DMS153 treated with DMSO at 0.1 percent for 48 hours (cell line): Measurements from ENCODE around the gene IPO7.

Experiments
- DNase-seq: peaks from one replicate; lab custom pipeline; 2025; ENCODE audit not compliant: unreplicated experiment; lab: John Stamatoyannopoulos, UW

Gene IPO7

DNA sequence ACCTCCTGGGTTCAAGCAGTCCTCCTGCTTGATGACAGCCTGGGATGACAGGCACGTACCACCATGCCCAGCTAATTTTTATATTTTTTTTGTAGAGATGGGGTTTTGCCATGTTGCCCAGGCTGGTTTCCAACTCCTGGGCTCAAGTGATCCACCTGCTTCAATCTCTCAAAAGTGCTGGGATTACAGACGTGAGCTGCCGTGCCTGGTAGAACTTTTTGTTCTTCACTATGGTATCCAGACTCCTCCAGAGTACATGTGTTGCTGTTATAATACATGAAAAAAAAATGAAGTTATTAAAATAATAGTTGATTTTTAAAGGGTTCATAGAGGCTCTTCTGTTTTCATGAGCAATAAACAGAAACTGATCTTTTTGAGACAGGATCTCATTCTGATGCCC, 105.9 kb downstream of the IPO7 start:
- DNase-seq = no peak

DNA sequence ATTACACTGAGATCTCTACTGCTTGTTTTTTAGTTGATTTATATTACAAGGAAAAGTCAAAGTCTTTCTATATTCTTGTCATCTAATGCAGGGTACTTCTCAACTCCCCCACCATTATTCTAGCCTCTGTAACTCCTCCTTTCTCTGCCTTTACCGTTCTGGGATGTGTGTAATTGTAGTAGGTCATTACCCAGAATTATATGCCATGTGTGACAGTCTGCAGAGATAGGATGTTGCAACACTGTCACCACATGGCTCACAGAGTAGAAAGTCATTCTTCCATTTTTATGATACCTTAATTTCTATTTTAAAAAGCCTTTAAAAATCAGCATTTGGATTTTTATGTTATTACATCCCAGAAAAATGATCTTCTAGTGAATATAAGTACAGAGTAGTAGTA, 109.0 kb downstream of the IPO7 start:
- no peak for DNase-seq

DNA sequence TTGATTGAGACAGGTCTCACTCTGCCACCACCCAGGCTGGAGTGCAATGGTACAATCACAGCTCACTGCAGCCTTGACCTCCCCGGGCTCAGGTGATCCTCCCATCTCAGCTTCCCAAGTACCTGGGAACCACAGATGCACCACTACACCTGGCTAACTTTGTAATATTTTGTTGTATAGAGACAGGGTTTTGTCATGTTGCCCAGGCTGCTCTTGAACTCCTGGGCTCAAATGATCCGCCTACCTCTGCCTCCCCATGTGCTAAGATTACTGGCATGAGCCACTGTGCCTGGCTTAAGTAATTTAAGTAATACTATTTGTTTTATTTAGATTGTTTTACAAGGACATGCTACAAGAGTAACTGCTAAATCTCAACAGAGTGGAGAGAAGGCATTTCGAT, 109.9 kb downstream of the IPO7 start:
- DNase-seq = no peak

DNA sequence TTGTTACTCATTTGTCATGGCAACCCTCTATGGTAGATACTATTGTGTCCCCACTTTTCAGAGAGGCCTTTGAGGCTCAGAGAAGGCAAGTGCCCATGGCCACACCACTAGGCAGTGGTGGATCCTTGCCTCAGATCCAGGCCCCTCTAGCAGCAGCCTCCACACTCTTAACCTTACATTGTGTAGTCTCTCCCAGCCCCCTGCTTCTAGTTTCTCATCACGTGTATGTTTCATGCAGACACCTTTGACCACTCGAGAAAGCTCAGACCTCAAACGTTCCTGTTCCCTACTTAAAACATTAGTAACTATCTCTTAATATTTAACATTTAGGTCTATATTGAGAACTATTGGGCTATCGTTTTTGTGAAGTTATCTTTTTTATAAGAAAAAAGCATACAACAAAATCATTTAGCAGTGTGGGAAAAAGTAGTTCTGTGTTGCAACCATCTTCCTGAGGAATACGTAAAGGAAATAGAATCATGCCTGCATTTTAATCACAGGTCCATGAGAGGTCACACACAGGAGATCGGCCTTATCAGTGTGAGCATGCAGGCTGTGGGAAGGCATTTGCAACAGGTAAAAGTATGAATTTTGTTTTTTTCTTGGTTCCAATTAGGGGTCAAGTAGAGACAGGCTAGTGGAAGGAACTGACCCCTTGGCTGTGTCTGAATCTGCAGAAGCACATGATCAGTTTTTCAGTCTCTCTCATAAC, 111.5 kb downstream of the IPO7 start:
- no peak for DNase-seq
